HEK293 (cell line): ENCODE results near the gene ECHDC1.

Experiments used
- BCL6B ChIP-seq: fragments of 450-650 bp; formaldehyde crosslinking; IDR thresholded peaks from 2 replicates; pipeline ENCODE4 v1.5.1; 2017; ENCODE audit warnings: missing biosample characterization, missing genetic modification characterization
- GFI1B ChIP-seq: fragments of 450-650 bp; formaldehyde crosslinking; IDR thresholded peaks from 2 replicates; pipeline ENCODE4 v1.5.1; 2016; ENCODE audit warnings: missing biosample characterization, missing genetic modification characterization
- PRDM10 ChIP-seq: fragments of 450-650 bp; formaldehyde crosslinking; IDR thresholded peaks from 2 replicates; pipeline ENCODE4 v1.5.1; 2016; ENCODE audit warnings: missing biosample characterization, missing genetic modification characterization
- RBAK ChIP-seq: fragments of 450-650 bp; formaldehyde crosslinking; IDR thresholded peaks from 2 replicates; pipeline ENCODE4 v1.5.1; 2016; ENCODE audit warnings: missing biosample characterization, missing genetic modification characterization
- SALL2 ChIP-seq: fragments of 450-650 bp; formaldehyde crosslinking; IDR thresholded peaks from 2 replicates; pipeline ENCODE4 v1.5.0; 2017; ENCODE audit warnings: missing biosample characterization, mild to moderate bottlenecking, missing genetic modification characterization, borderline replicate concordance
- TCF7L2 ChIP-seq: IDR thresholded peaks from 2 replicates; pipeline ENCODE4 v1.6.1; 2011; ENCODE audit warnings: low read depth, mild to moderate bottlenecking, inconsistent platforms, low read length, moderate library complexity, borderline replicate concordance
- ZBTB49 ChIP-seq: fragments of 450-650 bp; formaldehyde crosslinking; IDR thresholded peaks from 2 replicates; pipeline ENCODE4 v1.5.1; 2016; ENCODE audit warnings: missing biosample characterization, missing genetic modification characterization, low read depth
- ZNF121 ChIP-seq: fragments of 450-650 bp; formaldehyde crosslinking; IDR thresholded peaks from 2 replicates; pipeline ENCODE4 v1.5.1; 2016; ENCODE audit warnings: missing biosample characterization, missing genetic modification characterization
- ZNF174 ChIP-seq: fragments of 450-650 bp; formaldehyde crosslinking; IDR thresholded peaks from 2 replicates; pipeline ENCODE4 v1.5.0; 2017; ENCODE audit warnings: missing biosample characterization, mild to moderate bottlenecking, missing genetic modification characterization
- ZNF211 ChIP-seq: fragments of 450-650 bp; formaldehyde crosslinking; IDR thresholded peaks from 2 replicates; pipeline ENCODE4 v1.5.1; 2016; ENCODE audit warnings: low read depth, missing biosample characterization, missing genetic modification characterization
- ZNF239 ChIP-seq: fragments of 450-650 bp; formaldehyde crosslinking; IDR thresholded peaks from 2 replicates; pipeline ENCODE4 v1.5.1; 2016; ENCODE audit warnings: missing biosample characterization, missing genetic modification characterization
- ZNF341 ChIP-seq: fragments of 450-650 bp; formaldehyde crosslinking; IDR thresholded peaks from 2 replicates; pipeline ENCODE4; 2016; ENCODE audit warnings: low read depth, missing biosample characterization, missing genetic modification characterization
- ZNF37A ChIP-seq: fragments of 450-650 bp; IDR thresholded peaks from 2 replicates; pipeline ENCODE4 v1.5.1; 2018; ENCODE audit warnings: missing biosample characterization, missing genetic modification characterization
- ZNF473 ChIP-seq: fragments of 450-650 bp; formaldehyde crosslinking; IDR thresholded peaks from 2 replicates; pipeline ENCODE4 v1.5.1; 2017; ENCODE audit warnings: missing biosample characterization, missing genetic modification characterization
- ZNF48 ChIP-seq: fragments of 450-650 bp; formaldehyde crosslinking; IDR thresholded peaks from 2 replicates; pipeline ENCODE4 v1.5.1; 2016; ENCODE audit warnings: missing biosample characterization, missing genetic modification characterization
- ZNF510 ChIP-seq: fragments of 450-650 bp; formaldehyde crosslinking; IDR thresholded peaks from 2 replicates; pipeline ENCODE4 v1.5.1; 2018; ENCODE audit warnings: mild to moderate bottlenecking, missing genetic modification characterization, missing biosample characterization; ENCODE audit not compliant: insufficient replicate concordance
- ZNF521 ChIP-seq: fragments of 450-650 bp; formaldehyde crosslinking; IDR thresholded peaks from 2 replicates; pipeline ENCODE4 v1.5.1; 2017; ENCODE audit warnings: missing biosample characterization, mild to moderate bottlenecking, missing genetic modification characterization
- ZNF549 ChIP-seq: fragments of 450-650 bp; IDR thresholded peaks from 2 replicates; pipeline ENCODE4 v1.5.1; 2018; ENCODE audit warnings: missing biosample characterization, missing genetic modification characterization, mild to moderate bottlenecking, inconsistent platforms, moderate library complexity
- ZNF560 ChIP-seq: fragments of 450-650 bp; formaldehyde crosslinking; IDR thresholded peaks from 2 replicates; pipeline ENCODE4 v1.5.1; 2017; ENCODE audit warnings: missing biosample characterization, missing genetic modification characterization, borderline replicate concordance
- ZNF600 ChIP-seq: fragments of 450-650 bp; formaldehyde crosslinking; IDR thresholded peaks from 2 replicates; pipeline ENCODE4 v1.5.1; 2016; ENCODE audit warnings: missing biosample characterization, missing genetic modification characterization
- ZNF610 ChIP-seq: fragments of 450-650 bp; formaldehyde crosslinking; IDR thresholded peaks from 2 replicates; pipeline ENCODE4 v1.5.1; 2016; ENCODE audit warnings: missing biosample characterization, missing genetic modification characterization, borderline replicate concordance
- ZNF677 ChIP-seq: fragments of 450-650 bp; IDR thresholded peaks from 2 replicates; pipeline ENCODE4 v1.5.0; 2018; ENCODE audit warnings: missing biosample characterization, mild to moderate bottlenecking, missing genetic modification characterization, moderate library complexity
- ZNF837 ChIP-seq: fragments of 450-650 bp; formaldehyde crosslinking; IDR thresholded peaks from 2 replicates; pipeline ENCODE4 v1.5.1; 2016; ENCODE audit warnings: missing biosample characterization, missing genetic modification characterization
- ZSCAN16 ChIP-seq: fragments of 450-650 bp; formaldehyde crosslinking; IDR thresholded peaks from 2 replicates; pipeline ENCODE4 v1.5.1; 2016; ENCODE audit warnings: missing biosample characterization, missing genetic modification characterization
- TF ChIP-seq, protein P1 (sequence below): fragments of 450-650 bp; formaldehyde crosslinking; IDR thresholded peaks from 2 replicates; pipeline ENCODE4 v1.5.1; 2016; ENCODE audit warnings: missing biosample characterization, missing genetic modification characterization
- TF ChIP-seq, protein P2 (sequence below): fragments of 450-650 bp; formaldehyde crosslinking; IDR thresholded peaks from 2 replicates; pipeline ENCODE4 v1.5.1; 2016; ENCODE audit warnings: missing biosample characterization, missing genetic modification characterization

ECHDC1 gene

DNA sequence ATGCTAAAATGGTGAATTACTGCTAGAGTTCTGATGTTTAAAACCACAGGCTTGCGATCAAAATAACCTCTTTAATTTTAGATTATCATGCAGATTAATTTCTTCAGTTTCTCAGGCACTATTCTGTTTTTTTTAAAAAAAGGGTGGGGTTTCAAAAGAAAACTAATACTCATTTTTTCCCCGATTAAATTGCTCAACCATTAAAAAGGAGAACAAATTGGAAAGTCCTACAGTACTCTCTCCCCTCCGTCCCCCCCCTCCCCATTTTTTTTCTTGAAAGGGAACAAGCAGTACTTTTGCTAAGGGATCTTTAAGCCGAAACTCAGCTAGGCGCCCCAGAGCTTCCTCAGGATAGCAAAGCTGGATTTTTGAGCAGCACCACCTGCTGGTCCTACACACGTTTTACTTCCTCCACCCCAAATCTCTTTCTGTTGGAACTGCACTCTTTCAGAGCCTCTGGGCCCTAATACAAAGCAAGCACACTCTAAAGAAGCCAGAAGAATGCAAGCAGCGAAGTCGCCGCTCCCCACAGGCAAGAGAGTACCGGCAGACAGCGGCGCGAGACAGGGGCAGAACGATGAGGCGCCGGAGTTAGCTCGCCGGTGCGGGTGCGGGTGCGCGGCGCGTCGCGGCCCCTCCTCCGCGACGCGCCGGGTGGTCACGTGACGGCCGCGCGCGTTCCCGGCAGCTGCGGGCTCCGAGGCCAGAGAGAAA, 77.1 kb downstream of the ECHDC1 start, which contains the start of gene RNF146 (continued):
- TF ChIP-seq PRDM10 (peak; percentile 62), ZNF610 (tag by site-specific recombination) (peak; percentile 71; the same call in 1 of the 2 replicates), ZNF510 (tag by site-specific recombination) (no peak), BCL6B (tag by site-specific recombination) (no peak), ZNF174 (no peak), ZSCAN16 (no peak), ZNF560 (tag by site-specific recombination) (no peak), ZNF677 (tag by site-specific recombination) (0 out of 2 replicates have a peak, but pooled peaks have one; percentile 17), TCF7L2 (no peak), ZNF37A (tag by site-specific recombination) (no peak), GFI1B (no peak), ZNF521 (no peak), ZBTB49 (tag by site-specific recombination) (no peak), ZNF341 (tag by site-specific recombination) (no peak), RBAK (tag by site-specific recombination) (no peak), ZNF549 (tag by site-specific recombination) (no peak), ZNF473 (no peak), ZNF48 (tag by site-specific recombination) (no peak), ZNF211 (tag by site-specific recombination) (no peak), ZNF121 (no peak), ZNF600 (tag by site-specific recombination) (peak; percentile 96), SALL2 (tag by site-specific recombination) (no peak), ZNF837 (tag by site-specific recombination) (no peak), ZNF239 (no peak)
- TF ChIP-seq, protein P1, sequence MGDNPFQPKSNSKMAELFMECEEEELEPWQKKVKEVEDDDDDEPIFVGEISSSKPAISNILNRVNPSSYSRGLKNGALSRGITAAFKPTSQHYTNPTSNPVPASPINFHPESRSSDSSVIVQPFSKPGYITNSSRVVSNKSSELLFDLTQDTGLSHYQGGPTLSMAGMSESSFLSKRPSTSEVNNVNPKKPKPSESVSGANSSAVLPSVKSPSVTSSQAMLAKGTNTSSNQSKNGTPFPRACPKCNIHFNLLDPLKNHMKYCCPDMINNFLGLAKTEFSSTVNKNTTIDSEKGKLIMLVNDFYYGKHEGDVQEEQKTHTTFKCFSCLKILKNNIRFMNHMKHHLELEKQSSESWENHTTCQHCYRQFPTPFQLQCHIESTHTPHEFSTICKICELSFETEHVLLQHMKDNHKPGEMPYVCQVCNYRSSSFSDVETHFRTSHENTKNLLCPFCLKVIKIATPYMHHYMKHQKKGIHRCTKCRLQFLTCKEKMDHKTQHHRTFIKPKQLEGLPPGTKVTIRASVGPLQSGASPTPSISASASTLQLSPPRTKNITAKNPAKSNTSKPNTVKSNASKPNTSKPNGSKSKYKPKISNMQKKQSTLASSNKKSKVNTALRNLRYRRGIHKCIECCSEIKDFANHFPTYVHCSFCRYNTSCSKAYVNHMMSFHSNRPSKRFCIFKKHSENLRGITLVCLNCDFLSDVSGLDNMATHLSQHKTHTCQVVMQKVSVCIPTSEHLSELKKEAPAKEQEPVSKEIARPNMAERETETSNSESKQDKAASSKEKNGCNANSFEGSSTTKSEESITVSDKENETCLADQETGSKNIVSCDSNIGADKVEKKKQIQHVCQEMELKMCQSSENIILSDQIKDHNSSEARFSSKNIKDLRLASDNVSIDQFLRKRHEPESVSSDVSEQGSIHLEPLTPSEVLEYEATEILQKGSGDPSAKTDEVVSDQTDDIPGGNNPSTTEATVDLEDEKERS (tag by site-specific recombination): no peak
- TF ChIP-seq, protein P2, sequence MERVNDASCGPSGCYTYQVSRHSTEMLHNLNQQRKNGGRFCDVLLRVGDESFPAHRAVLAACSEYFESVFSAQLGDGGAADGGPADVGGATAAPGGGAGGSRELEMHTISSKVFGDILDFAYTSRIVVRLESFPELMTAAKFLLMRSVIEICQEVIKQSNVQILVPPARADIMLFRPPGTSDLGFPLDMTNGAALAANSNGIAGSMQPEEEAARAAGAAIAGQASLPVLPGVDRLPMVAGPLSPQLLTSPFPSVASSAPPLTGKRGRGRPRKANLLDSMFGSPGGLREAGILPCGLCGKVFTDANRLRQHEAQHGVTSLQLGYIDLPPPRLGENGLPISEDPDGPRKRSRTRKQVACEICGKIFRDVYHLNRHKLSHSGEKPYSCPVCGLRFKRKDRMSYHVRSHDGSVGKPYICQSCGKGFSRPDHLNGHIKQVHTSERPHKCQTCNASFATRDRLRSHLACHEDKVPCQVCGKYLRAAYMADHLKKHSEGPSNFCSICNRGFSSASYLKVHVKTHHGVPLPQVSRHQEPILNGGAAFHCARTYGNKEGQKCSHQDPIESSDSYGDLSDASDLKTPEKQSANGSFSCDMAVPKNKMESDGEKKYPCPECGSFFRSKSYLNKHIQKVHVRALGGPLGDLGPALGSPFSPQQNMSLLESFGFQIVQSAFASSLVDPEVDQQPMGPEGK (tag by site-specific recombination): 0 out of 2 replicates have a peak, but pooled peaks have one; percentile 38
